ENCODE results near the gene CLDN15. TPM values are rescaled to one million over a fixed set of nuclear protein-coding genes. Genes with fewer than 3 reads are reported as not detected.

Gene CLDN15
- total and polyA plus RNA-seq, 8 donors: 1.2 to 131 (median 6.0) TPM

GRCh38 chr7:101220295-101220694 lies 17.3 kb downstream of the CLDN15 start:
- 46 to 81% (median 65%) methylated on average over 5 of the region's 5 CpGs for WGBS, 5 donors
- H3K27ac ChIP-seq: no peak overlapping the region
- no peak for TF ChIP-seq EP300 (IDR thresholded peaks at IDR 0.05)
- TF ChIP-seq CTCF (IDR thresholded peaks at IDR 0.05): no peak
- no peak for TF ChIP-seq POLR2A (IDR thresholded peaks at IDR 0.05)
- no peak for TF ChIP-seq POLR2AphosphoS5 (IDR thresholded peaks at IDR 0.05)
- H3K4me3 ChIP-seq: no peak overlapping the region
- peaks cover 25 to 47% (median 42%) of the 10 kb centered on the region in 4 donors for H3K36me3 ChIP-seq
- H3K27me3 ChIP-seq: no peaks in the 10 kb centered on the region
- intact Hi-C loops (cut with DNase I; ENCODE audit: low total_unique reads): no loop called here
- no peaks in the 10 kb centered on the region for H3K9me3 ChIP-seq
- H3K4me1 ChIP-seq: peaks cover 29 to 49% (median 44%) of the 10 kb centered on the region in 4 donors
- no peak for DNase-seq

- TF ChIP-seq CTCF (IDR thresholded peaks at IDR 0.05): no peak
- TF ChIP-seq POLR2AphosphoS5 (IDR thresholded peaks at IDR 0.05): no peak
- peak overlapping the region; percentile 92 to 96 (median 94) for H3K27ac ChIP-seq
- 4 to 7% (median 6%) methylated on average over 26 of the region's 26 CpGs for WGBS, 5 donors
- peak overlapping the region; percentile 78 to 98 (median 82) for H3K4me3 ChIP-seq
- DNase-seq: no peak
- H3K9me3 ChIP-seq: no peaks in the 10 kb centered on the region
- peaks cover 29 to 56% (median 45%) of the 10 kb centered on the region in 4 donors for H3K4me1 ChIP-seq
- intact Hi-C loops (cut with DNase I; ENCODE audit: low total_unique reads): no loop called here
- no peaks in the 10 kb centered on the region for H3K27me3 ChIP-seq
- peaks cover 22 to 47% (median 42%) of the 10 kb centered on the region in 4 donors for H3K36me3 ChIP-seq
Measured at GRCh38 chr7:101218236-101219125, 19.1 kb downstream of the CLDN15 start.

GRCh38 chr7:101217388-101218235 lies 20.0 kb downstream of the CLDN15 start, which contains the start of the genes PLOD3 and ZNHIT1:
PLOD3 (minus strand) TSS chr7:101217581; CDS start chr7:101217274, 307 bp downstream.
ZNHIT1 (plus strand) TSS chr7:101218165; CDS start chr7:101218196, 31 bp downstream.
- Histone ChIP-seq H3K27ac (peak within 1 kb of the TSS; percentile 92 to 96 (median 94)), H3K4me3 (peak within 1 kb of the TSS; percentile 78 to 98 (median 82)), H3K4me1 (peaks cover 29 to 56% (median 45%) of the 10 kb centered on the region in 4 donors), H3K36me3 (peaks cover 20 to 47% (median 42%) of the 10 kb centered on the region in 4 donors), H3K27me3 (no peaks in the 10 kb centered on the region), H3K9me3 (no peaks in the 10 kb centered on the region)
- intact Hi-C loops (cut with DNase I; ENCODE audit: low total_unique reads): no loop called here
- TF ChIP-seq CTCF (IDR thresholded peaks at IDR 0.05) (peak in 3 of 7 experiments; percentile 15 to 25 (median 15)), POLR2A (IDR thresholded peaks at IDR 0.05) (no peak), EP300 (IDR thresholded peaks at IDR 0.05) (no peak), POLR2AphosphoS5 (IDR thresholded peaks at IDR 0.05) (peak; percentile 52 to 87 (median 58))
- WGBS, 5 donors: 0 to 1% (median 1%) methylated on average over 47 to 57 of the region's 57 CpGs
- peak; percentile 99 for DNase-seq

- TF ChIP-seq POLR2AphosphoS5 (IDR thresholded peaks at IDR 0.05) (no peak), POLR2A (IDR thresholded peaks at IDR 0.05) (no peak), EP300 (IDR thresholded peaks at IDR 0.05) (no peak), CTCF (IDR thresholded peaks at IDR 0.05) (no peak)
- intact Hi-C loops (cut with DNase I; ENCODE audit: low total_unique reads): no loop called here
- 0 to 8% (median 1%) methylated on average over 16 to 34 of the region's 34 CpGs for WGBS, 5 donors
- peaks cover 29 to 56% (median 45%) of the 10 kb centered on the region in 4 donors for H3K4me1 ChIP-seq
- peak overlapping the region; percentile 92 to 96 (median 94) for H3K27ac ChIP-seq
- H3K36me3 ChIP-seq: peaks cover 24 to 47% (median 44%) of the 10 kb centered on the region in 4 donors
- H3K9me3 ChIP-seq: no peaks in the 10 kb centered on the region
- H3K27me3 ChIP-seq: no peaks in the 10 kb centered on the region
- peak in 1 of 2 donors; percentile 55 for DNase-seq
- H3K4me3 ChIP-seq: peak overlapping the region; percentile 78 to 98 (median 82)
Measured at GRCh38 chr7:101216860-101217387, 20.7 kb downstream of the CLDN15 start.

All from stomach (tissue), 9 donors.